ENCODE measurements around the gene SCNN1B.

SCNN1B gene

DNA sequence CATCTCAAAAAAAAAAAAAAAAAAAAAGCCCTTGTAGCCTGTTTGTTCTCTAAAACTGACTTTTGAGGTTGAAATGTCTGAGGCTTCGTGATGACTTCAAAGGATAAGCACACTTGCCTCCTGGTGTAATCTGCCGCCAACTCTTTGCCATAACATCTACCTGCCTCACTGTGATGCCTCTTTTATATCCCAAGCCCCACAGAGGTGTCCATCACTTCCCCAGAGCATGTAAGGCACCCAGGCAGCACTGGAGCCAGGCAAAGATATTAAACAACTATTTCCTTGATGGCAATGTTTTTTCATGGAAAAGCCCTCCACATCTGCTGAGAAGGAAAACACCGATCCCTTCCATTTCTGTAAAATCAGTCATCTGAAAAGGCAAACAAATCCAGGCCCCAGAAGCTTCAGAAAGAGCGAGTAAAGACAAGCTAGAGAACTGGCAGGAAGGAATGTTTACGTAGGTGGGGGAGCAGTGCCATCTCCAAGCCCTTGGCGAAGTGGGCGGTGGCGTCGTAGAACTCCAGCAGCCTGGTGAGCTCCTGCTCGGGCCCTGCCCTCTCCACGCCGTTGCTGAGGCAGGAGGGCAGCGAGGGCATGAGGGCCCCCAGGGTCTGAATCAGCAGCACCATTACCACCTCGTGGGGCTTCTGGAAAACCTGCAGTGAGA lies 122.3 kb downstream of the SCNN1B start:
- no peak for DNase-seq (ENCODE audit: extremely low read depth, low read depth)
- TF ChIP-seq, protein P1, sequence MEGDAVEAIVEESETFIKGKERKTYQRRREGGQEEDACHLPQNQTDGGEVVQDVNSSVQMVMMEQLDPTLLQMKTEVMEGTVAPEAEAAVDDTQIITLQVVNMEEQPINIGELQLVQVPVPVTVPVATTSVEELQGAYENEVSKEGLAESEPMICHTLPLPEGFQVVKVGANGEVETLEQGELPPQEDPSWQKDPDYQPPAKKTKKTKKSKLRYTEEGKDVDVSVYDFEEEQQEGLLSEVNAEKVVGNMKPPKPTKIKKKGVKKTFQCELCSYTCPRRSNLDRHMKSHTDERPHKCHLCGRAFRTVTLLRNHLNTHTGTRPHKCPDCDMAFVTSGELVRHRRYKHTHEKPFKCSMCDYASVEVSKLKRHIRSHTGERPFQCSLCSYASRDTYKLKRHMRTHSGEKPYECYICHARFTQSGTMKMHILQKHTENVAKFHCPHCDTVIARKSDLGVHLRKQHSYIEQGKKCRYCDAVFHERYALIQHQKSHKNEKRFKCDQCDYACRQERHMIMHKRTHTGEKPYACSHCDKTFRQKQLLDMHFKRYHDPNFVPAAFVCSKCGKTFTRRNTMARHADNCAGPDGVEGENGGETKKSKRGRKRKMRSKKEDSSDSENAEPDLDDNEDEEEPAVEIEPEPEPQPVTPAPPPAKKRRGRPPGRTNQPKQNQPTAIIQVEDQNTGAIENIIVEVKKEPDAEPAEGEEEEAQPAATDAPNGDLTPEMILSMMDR (IDR thresholded peaks at IDR 0.05; ENCODE audit: low read depth, low read length, missing control alignments): no peak
- no peak overlapping the region for H3K4me3 ChIP-seq (replicated peaks; ENCODE audit: low read depth, low read length)

DNA sequence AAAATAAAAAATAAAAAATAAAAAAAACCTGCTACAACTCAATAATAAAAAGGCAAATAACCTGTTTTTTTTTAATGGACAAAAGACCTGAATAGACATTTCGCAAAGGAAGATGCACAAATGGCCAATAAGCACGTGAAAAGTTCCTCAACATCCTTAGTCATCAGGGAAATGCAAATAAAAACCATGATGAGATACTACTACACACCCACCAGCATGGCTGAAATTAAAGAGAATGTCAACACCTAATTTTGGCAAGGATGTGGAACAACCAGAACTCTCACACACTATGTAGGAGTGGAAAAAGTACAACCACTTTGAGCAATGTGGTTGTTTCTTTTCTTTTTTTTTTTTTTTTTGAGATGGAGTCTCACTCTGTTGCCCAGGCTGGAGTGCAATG lies 126.2 kb downstream of the SCNN1B start:
- TF ChIP-seq, protein P1 (IDR thresholded peaks at IDR 0.05; ENCODE audit: low read depth, low read length, missing control alignments): no peak

More for the DNA sequence above, 126.2 kb downstream of the SCNN1B start:
- H3K4me3 ChIP-seq (replicated peaks; ENCODE audit: low read depth, low read length): no peak overlapping the region
- DNase-seq (ENCODE audit: extremely low read depth, low read depth): no peak
